Liver (tissue), 9 donors: ENCODE measurements around the gene CLPTM1. TPM values are rescaled to one million over a fixed set of nuclear protein-coding genes. Genes with fewer than 3 reads are reported as not detected.

Experiments used
- DNase-seq: peaks from one replicate; pipeline ENCODE4 v3.0.0-alpha.2; 2017; ENCODE audit warnings: low spot score
- H3K27ac ChIP-seq, 2 donors: one replicate each; pipeline ENCODE4 v1.7.0; 2013; ENCODE audit warnings: inconsistent platforms in 2 of 2, low read length in 2 of 2, control low read depth in 1 of 2, low read depth in 1 of 2, mild to moderate bottlenecking in 1 of 2
- H3K27me3 ChIP-seq, 4 donors: one replicate each; pipeline versions ENCODE4 v1.6.1 to v1.7.0; 2013; ENCODE audit warnings: low read length in 3 of 4, inconsistent platforms in 1 of 4, mild to moderate bottlenecking in 1 of 4, moderate library complexity in 1 of 4; ENCODE audit not compliant: control insufficient read depth in 4 of 4, insufficient read depth in 4 of 4
- H3K36me3 ChIP-seq, 4 donors: one replicate each; pipeline versions ENCODE4 v1.6.1 to v1.7.0; 2013; ENCODE audit warnings: low read length in 3 of 4, mild to moderate bottlenecking in 3 of 4, low read depth in 1 of 4, moderate library complexity in 1 of 4; ENCODE audit not compliant: control insufficient read depth in 4 of 4, insufficient read depth in 3 of 4
- H3K4me1 ChIP-seq, 4 donors: one replicate each; pipeline versions ENCODE4 v1.6.1 to v1.7.0; 2013; ENCODE audit warnings: low read length in 3 of 4, mild to moderate bottlenecking in 3 of 4, moderate library complexity in 1 of 4; ENCODE audit not compliant: control insufficient read depth in 4 of 4, insufficient read depth in 4 of 4
- H3K4me3 ChIP-seq, 3 donors: one replicate each; pipeline versions ENCODE4 v1.6.1 to v1.7.0; 2013; ENCODE audit warnings: low read length in 3 of 3, control low read depth in 1 of 3, low read depth in 1 of 3, mild to moderate bottlenecking in 1 of 3
- H3K9ac ChIP-seq, 2 donors: one replicate each; pipeline ENCODE4 v1.7.0; 2013; ENCODE audit warnings: low read length in 2 of 2, mild to moderate bottlenecking in 2 of 2, moderate library complexity in 2 of 2, control low read depth in 1 of 2, low read depth in 1 of 2
- H3K9me3 ChIP-seq, 4 donors: one replicate each; pipeline versions ENCODE4 v1.6.1 to v1.7.0; 2013; ENCODE audit warnings: low read length in 3 of 4; ENCODE audit not compliant: control insufficient read depth in 4 of 4
- EGR1 ChIP-seq, 2 donors: IDR thresholded peaks; 2 replicates each; pipeline ENCODE4 v1.6.1; 2016 to 2018; ENCODE audit warnings: antibody characterized with exemption in 2 of 2, low read depth in 2 of 2
- FOXA1 ChIP-seq: IDR thresholded peaks from 2 replicates; pipeline ENCODE4 v1.6.1; 2016; ENCODE audit warnings: antibody characterized with exemption
- GABPA ChIP-seq, 2 donors: IDR thresholded peaks in 1 of 2; conservative IDR thresholded peaks in 1 of 2; 2 replicates each; pipeline ENCODE4 v1.6.1; 2016; ENCODE audit warnings: antibody characterized with exemption in 2 of 2, mild to moderate bottlenecking in 1 of 2, moderate library complexity in 1 of 2
- HNF4A ChIP-seq, 2 donors: conservative IDR thresholded peaks; 2 replicates each; pipeline ENCODE4 v1.6.1; 2016; ENCODE audit warnings: antibody characterized with exemption in 2 of 2, mild to moderate bottlenecking in 2 of 2
- HNF4G ChIP-seq: IDR thresholded peaks from 2 replicates; pipeline ENCODE4 v1.6.1; 2016; ENCODE audit warnings: antibody characterized with exemption
- JUND ChIP-seq, 2 donors: IDR thresholded peaks; 2 replicates each; pipeline ENCODE4 v1.6.1; 2016; ENCODE audit warnings: antibody characterized with exemption in 2 of 2
- NR2F2 ChIP-seq: IDR thresholded peaks from 2 replicates; pipeline ENCODE4 v1.6.1; 2016; ENCODE audit warnings: antibody characterized with exemption
- RAD21 ChIP-seq, 2 donors: IDR thresholded peaks; 2 replicates each; pipeline ENCODE4 v1.6.1; 2016; ENCODE audit warnings: antibody characterized with exemption in 2 of 2, mild to moderate bottlenecking in 2 of 2
- RXRA ChIP-seq, 2 donors: IDR thresholded peaks; 2 replicates each; pipeline ENCODE4 v1.6.1; 2017 to 2018; ENCODE audit warnings: antibody characterized with exemption in 2 of 2, mild to moderate bottlenecking in 1 of 2
- SP1 ChIP-seq: IDR thresholded peaks from 2 replicates; pipeline ENCODE4 v1.6.1; 2018; ENCODE audit warnings: antibody characterized with exemption, mild to moderate bottlenecking
- TAF1 ChIP-seq: conservative IDR thresholded peaks from 2 replicates; pipeline ENCODE4 v1.6.1; 2016; ENCODE audit warnings: antibody characterized with exemption, mild to moderate bottlenecking
- WGBS: extraction: QIAGEN DNeasy Blood & Tissue Kit; methylation state at CpG from one replicate; pipeline ENCODE4 v1.1.7; 2013; 5-methylcytosine and 5-hydroxymethylcytosine counted together
- polyA plus RNA-seq, 2 donors: library from polyadenylated mRNA; stranded (reverse) in 1 of 2; unstranded in 1 of 2; fragments of 200-250 nt in 1 of 2; fragments of >200 nt in 1 of 2; fragmentation: Nextera tagmentation in 1 of 2; extraction: Ambion mirVana in 1 of 2; gene quantifications; one replicate each; pipeline versions ENCODE4 v1.2.1 to v1.2.3, GENCODE V29; 2013 to 2015
- total RNA-seq, 2 donors: library from RNA; depleted of rRNA; stranded (reverse); fragments of >200 nt; gene quantifications; one replicate each; pipeline ENCODE4 v1.2.3, GENCODE V29; 2014
- TF ChIP-seq, protein P1 (sequence below): IDR thresholded peaks from 2 replicates; pipeline ENCODE4 v1.6.1; 2016; ENCODE audit warnings: antibody characterized with exemption, mild to moderate bottlenecking
- TF ChIP-seq, protein P2 (sequence below): IDR thresholded peaks from 2 replicates; pipeline ENCODE4 v1.6.1; 2016; ENCODE audit warnings: antibody characterized with exemption
- TF ChIP-seq, protein P3 (sequence below): IDR thresholded peaks from 2 replicates; pipeline ENCODE4 v1.6.1; 2016; ENCODE audit warnings: antibody characterized with exemption
- TF ChIP-seq, protein P4 (sequence below): fragments of 150-350 bp; IDR thresholded peaks from 2 replicates; pipeline ENCODE4 v1.5.1; 2017; ENCODE audit warnings: improper control_type of control experiment, low read depth, low read length; ENCODE audit not compliant: missing input control
- donor health status: healthy.
- donor health status: healthy.
- donor health status: healthy.
- donor health status: healthy.
- donor health status: healthy.

Gene CLPTM1
- total and polyA plus RNA-seq, 4 donors = 35.8 to 94.5 (median 51.5) TPM

DNA sequence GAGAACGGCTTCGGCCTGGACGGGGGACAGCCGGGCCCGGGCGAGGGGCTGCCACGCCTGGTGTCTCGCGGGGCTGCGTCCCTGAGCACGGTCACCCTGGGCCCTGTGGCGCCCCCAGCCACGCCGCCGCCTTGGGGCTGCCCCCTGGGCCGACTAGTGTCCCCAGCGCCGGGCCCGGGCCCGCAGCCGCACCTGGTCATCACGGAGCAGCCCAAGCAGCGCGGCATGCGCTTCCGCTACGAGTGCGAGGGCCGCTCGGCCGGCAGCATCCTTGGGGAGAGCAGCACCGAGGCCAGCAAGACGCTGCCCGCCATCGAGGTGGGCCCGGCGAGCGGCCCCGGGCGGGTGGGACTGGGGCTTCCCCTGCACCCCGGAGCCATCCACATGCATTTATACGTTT is 56.8 kb downstream of the CLPTM1 start:
- TF ChIP-seq, protein P1, sequence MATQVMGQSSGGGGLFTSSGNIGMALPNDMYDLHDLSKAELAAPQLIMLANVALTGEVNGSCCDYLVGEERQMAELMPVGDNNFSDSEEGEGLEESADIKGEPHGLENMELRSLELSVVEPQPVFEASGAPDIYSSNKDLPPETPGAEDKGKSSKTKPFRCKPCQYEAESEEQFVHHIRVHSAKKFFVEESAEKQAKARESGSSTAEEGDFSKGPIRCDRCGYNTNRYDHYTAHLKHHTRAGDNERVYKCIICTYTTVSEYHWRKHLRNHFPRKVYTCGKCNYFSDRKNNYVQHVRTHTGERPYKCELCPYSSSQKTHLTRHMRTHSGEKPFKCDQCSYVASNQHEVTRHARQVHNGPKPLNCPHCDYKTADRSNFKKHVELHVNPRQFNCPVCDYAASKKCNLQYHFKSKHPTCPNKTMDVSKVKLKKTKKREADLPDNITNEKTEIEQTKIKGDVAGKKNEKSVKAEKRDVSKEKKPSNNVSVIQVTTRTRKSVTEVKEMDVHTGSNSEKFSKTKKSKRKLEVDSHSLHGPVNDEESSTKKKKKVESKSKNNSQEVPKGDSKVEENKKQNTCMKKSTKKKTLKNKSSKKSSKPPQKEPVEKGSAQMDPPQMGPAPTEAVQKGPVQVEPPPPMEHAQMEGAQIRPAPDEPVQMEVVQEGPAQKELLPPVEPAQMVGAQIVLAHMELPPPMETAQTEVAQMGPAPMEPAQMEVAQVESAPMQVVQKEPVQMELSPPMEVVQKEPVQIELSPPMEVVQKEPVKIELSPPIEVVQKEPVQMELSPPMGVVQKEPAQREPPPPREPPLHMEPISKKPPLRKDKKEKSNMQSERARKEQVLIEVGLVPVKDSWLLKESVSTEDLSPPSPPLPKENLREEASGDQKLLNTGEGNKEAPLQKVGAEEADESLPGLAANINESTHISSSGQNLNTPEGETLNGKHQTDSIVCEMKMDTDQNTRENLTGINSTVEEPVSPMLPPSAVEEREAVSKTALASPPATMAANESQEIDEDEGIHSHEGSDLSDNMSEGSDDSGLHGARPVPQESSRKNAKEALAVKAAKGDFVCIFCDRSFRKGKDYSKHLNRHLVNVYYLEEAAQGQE = no peak
- TF ChIP-seq FOXA1 (no peak), TAF1 (no peak), HNF4A (conservative IDR thresholded peaks at IDR 0.05) (no peak), NR2F2 (no peak), JUND (IDR thresholded peaks at IDR 0.05) (no peak), EGR1 (IDR thresholded peaks at IDR 0.05; ENCODE audit: low read depth in 2 of 2) (no peak)
- TF ChIP-seq, protein P2, sequence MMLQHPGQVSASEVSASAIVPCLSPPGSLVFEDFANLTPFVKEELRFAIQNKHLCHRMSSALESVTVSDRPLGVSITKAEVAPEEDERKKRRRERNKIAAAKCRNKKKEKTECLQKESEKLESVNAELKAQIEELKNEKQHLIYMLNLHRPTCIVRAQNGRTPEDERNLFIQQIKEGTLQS = no peak
- TF ChIP-seq, protein P3, sequence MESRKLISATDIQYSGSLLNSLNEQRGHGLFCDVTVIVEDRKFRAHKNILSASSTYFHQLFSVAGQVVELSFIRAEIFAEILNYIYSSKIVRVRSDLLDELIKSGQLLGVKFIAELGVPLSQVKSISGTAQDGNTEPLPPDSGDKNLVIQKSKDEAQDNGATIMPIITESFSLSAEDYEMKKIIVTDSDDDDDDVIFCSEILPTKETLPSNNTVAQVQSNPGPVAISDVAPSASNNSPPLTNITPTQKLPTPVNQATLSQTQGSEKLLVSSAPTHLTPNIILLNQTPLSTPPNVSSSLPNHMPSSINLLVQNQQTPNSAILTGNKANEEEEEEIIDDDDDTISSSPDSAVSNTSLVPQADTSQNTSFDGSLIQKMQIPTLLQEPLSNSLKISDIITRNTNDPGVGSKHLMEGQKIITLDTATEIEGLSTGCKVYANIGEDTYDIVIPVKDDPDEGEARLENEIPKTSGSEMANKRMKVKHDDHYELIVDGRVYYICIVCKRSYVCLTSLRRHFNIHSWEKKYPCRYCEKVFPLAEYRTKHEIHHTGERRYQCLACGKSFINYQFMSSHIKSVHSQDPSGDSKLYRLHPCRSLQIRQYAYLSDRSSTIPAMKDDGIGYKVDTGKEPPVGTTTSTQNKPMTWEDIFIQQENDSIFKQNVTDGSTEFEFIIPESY = no peak
- Histone ChIP-seq H3K36me3 (peaks cover 0 to 13% (median 3%) of the 10 kb centered on the region in 4 donors), H3K9me3 (no peaks in the 10 kb centered on the region), H3K27me3 (no peaks in the 10 kb centered on the region), H3K4me1 (peaks cover 0 to 4% (median 1%) of the 10 kb centered on the region in 4 donors), H3K9ac (no peak overlapping the region), H3K27ac (no peak overlapping the region), H3K4me3 (no peak overlapping the region)
- no peak for DNase-seq
- WGBS = 97% methylated on average over 42 of the region's 42 CpGs

DNA sequence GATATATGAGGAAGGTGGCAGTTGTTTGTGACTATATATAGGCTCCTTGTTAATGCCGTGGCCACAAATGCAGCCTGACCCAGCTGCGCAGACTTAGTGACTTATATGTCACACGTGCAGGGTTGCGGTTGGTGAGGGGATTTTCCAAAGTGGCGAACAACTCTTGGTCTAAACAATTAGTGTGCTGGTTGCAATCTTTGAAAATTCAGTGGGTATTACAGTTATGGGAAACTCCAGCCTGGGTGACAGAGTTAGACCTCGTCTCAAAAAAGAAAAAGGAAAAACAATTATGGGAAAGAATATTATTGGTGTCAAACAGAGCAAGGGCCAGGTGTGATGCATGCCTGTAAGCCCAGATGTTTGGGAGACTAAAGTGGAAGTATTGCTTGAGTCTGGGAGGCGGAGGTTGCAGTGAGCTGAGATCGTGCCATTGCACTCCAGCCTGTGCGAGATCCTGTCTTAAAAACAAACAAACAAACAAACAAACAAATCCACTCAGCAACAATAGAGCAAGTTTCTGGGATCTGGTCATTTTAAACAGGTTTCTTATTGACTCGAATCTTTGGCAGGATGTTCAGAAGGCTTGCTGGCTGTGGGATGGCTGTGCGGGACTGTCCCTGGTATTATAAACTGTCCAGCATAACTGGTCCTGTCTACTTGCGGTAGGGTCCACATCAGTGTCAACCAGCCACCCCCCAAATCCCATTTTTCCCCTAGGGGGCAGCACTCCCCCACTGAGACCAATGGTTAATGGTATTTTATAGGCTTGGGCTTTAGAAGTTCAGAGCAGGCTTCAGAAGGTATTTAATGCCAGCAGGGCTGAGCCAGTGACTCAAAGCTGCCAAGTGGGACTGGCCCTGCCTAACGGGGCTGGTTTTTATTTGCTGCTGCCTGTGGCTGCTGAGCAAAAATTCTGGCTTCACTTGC is 61.5 kb downstream of the CLPTM1 start:
- H3K27ac ChIP-seq = no peak overlapping the region

More for the DNA sequence above, 61.5 kb downstream of the CLPTM1 start:
- H3K4me3 ChIP-seq = no peak overlapping the region
- 59% methylated on average over 13 of the region's 13 CpGs for WGBS
- TF ChIP-seq FOXA1 (no peak), HNF4A (conservative IDR thresholded peaks at IDR 0.05) (peak; percentile 36 to 55), JUND (IDR thresholded peaks at IDR 0.05) (peak in 1 of 2 donors; percentile 44), RAD21 (IDR thresholded peaks at IDR 0.05) (peak; percentile 95 to 97), GABPA (IDR thresholded peaks at IDR 0.05 in 1 of 2, conservative IDR thresholded peaks at IDR 0.05 in 1 of 2) (no peak), RXRA (IDR thresholded peaks at IDR 0.05) (peak; percentile 26 to 47), HNF4G (no peak), SP1 (no peak)
- TF ChIP-seq, protein P2 = no peak
- TF ChIP-seq, protein P4, sequence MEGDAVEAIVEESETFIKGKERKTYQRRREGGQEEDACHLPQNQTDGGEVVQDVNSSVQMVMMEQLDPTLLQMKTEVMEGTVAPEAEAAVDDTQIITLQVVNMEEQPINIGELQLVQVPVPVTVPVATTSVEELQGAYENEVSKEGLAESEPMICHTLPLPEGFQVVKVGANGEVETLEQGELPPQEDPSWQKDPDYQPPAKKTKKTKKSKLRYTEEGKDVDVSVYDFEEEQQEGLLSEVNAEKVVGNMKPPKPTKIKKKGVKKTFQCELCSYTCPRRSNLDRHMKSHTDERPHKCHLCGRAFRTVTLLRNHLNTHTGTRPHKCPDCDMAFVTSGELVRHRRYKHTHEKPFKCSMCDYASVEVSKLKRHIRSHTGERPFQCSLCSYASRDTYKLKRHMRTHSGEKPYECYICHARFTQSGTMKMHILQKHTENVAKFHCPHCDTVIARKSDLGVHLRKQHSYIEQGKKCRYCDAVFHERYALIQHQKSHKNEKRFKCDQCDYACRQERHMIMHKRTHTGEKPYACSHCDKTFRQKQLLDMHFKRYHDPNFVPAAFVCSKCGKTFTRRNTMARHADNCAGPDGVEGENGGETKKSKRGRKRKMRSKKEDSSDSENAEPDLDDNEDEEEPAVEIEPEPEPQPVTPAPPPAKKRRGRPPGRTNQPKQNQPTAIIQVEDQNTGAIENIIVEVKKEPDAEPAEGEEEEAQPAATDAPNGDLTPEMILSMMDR = peak; percentile 83
- TF ChIP-seq, protein P1 = no peak
- TF ChIP-seq, protein P3 = no peak
- peak; percentile 82 for DNase-seq
- peaks cover 0 to 7% (median 3%) of the 10 kb centered on the region in 4 donors for H3K36me3 ChIP-seq
- H3K9me3 ChIP-seq = no peaks in the 10 kb centered on the region
- no peaks in the 10 kb centered on the region for H3K27me3 ChIP-seq
- peaks cover 0 to 8% (median 3%) of the 10 kb centered on the region in 4 donors for H3K4me1 ChIP-seq
- no peak overlapping the region for H3K9ac ChIP-seq
